GM18520 (cell line): ENCODE data around the gene FAM118A.
"Not testable (repeated sequence)": the region's sequence is repeated elsewhere in the genome, so short reads cannot be mapped to it uniquely, and the experiment has no call there.

Source experiments
- ATAC-seq: cut with Tn5 transposase; IDR thresholded peaks from one replicate; pipeline ENCODE4 v1.9.1; 2021; ENCODE audit not compliant: unreplicated experiment

The FAM118A gene

GRCh38 chr22:45308957-45309421 is 745 bp upstream of the FAM118A start:
- ATAC-seq = no peak

GRCh38 chr22:45310331-45310976 is 720 bp downstream of the FAM118A start:
- no peak for ATAC-seq

- ATAC-seq = no peak
These were observed 1.3 kb downstream of the FAM118A start for GRCh38 chr22:45310977-45311531.

GRCh38 chr22:45312415-45312814 is 2.7 kb downstream of the FAM118A start:
- no peak for ATAC-seq

GRCh38 chr22:45312856-45313255 is 3.1 kb downstream of the FAM118A start:
- ATAC-seq = no peak

GRCh38 chr22:45314054-45314721 is 4.5 kb downstream of the FAM118A start:
- ATAC-seq = no peak

- ATAC-seq = no peak
These were observed 5.1 kb downstream of the FAM118A start for GRCh38 chr22:45314786-45315185.

- ATAC-seq = no peak
These were observed 7.2 kb downstream of the FAM118A start for GRCh38 chr22:45316796-45317526.

GRCh38 chr22:45317551-45318167 is 7.9 kb downstream of the FAM118A start:
- ATAC-seq = no peak

- ATAC-seq = peak; percentile 43
These were observed 8.4 kb downstream of the FAM118A start for GRCh38 chr22:45318168-45318557.

GRCh38 chr22:45318558-45319323 is 9.0 kb downstream of the FAM118A start:
- ATAC-seq = peak; percentile 38

- no peak for ATAC-seq
These were observed 9.6 kb downstream of the FAM118A start for GRCh38 chr22:45319324-45319685.

- ATAC-seq = no peak
These were observed 10.7 kb downstream of the FAM118A start for GRCh38 chr22:45320357-45320976.

- no peak for ATAC-seq
These were observed 12.1 kb downstream of the FAM118A start for GRCh38 chr22:45321827-45322226.

GRCh38 chr22:45322873-45323525 is 13.3 kb downstream of the FAM118A start:
- no peak for ATAC-seq

GRCh38 chr22:45323695-45324094 is 14.0 kb downstream of the FAM118A start:
- no peak for ATAC-seq

GRCh38 chr22:45324311-45324711 is 14.6 kb downstream of the FAM118A start:
- no peak for ATAC-seq

GRCh38 chr22:45328261-45328660 is 18.5 kb downstream of the FAM118A start:
- ATAC-seq = not testable (repeated sequence)

- ATAC-seq = no peak
These were observed 19.2 kb downstream of the FAM118A start for GRCh38 chr22:45328822-45329529.
